Stimulated activated naive CD8-positive, alpha-beta T cell treated with anti-CD3 and anti-CD28 coated beads, Interleukin-15, Interleukin-2, amounts not matched to agents 100 ng/mL and 50 ng/mL, for 24 hours (primary cell): ENCODE data around the gene GPC2.
"Not testable (repeated sequence)": the region's sequence is repeated elsewhere in the genome, so short reads cannot be mapped to it uniquely, and the experiment has no call there.

Experiments used
- H3K27ac Mint-ChIP-seq: one replicate; pipeline ENCODE4 v1.8.0; 2021; ENCODE audit warnings: mild to moderate bottlenecking, mixed read lengths
- H3K27me3 Mint-ChIP-seq: one replicate; pipeline ENCODE4 v1.8.0; 2021; ENCODE audit warnings: mixed read lengths
- H3K36me3 Mint-ChIP-seq: one replicate; pipeline ENCODE4 v1.8.0; 2021; ENCODE audit warnings: low read depth, mixed read lengths
- H3K4me1 Mint-ChIP-seq: one replicate; pipeline ENCODE4 v1.8.0; 2021; ENCODE audit warnings: low read depth, mixed read lengths
- H3K4me3 Mint-ChIP-seq: one replicate; pipeline ENCODE4 v1.8.0; 2021; ENCODE audit warnings: mild to moderate bottlenecking, mixed read lengths
- H3K9me3 Mint-ChIP-seq: one replicate; pipeline ENCODE4 v1.8.0; 2021; ENCODE audit warnings: mixed read lengths

Gene GPC2

DNA sequence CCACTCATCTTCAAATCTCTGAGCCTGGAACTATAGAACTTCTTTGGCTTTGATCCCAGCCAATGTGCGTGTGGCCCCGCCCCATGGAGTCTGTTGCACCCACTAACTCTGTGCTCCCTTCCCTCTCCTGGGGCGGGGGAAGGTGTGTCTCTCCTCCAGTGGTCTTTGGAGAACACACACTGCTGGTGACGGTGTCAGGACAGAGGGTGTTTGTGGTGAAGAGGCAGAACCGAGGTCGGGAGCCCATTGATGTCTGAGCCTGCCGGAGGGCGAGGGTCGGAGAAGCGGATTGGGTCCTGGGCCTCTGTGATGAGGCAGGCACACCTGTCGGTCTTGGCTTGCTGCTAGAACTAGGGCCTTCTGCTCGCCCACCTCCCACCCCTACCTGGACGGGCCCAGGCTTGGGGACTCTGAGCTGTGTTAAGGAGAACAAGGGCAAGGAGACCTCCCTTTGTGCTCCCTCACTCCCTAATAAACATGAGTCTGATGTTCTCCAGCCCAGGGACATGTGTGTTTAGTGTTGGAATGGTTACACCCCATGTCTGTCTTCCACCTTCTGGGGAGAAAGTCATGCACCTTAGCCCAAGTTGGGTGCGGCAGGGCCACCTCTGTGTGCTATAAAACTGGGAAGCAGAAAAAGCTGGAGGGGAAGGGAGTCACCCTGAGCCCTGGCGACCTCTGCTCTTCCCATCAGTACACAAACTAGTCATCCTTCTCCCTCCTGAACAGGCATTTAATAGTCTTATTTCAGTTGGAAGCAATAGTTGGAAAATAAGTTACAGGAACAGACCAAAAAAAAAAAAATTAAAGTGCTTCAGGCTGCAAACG, 23.3 kb downstream of the GPC2 start:
- peaks cover 64% of the 10 kb centered on the region for H3K4me1 Mint-ChIP-seq
- H3K27ac Mint-ChIP-seq: peak overlapping the region; percentile 29
- no peak overlapping the region for H3K4me3 Mint-ChIP-seq
- H3K27me3 Mint-ChIP-seq: no peaks in the 10 kb centered on the region
- peaks cover 44% of the 10 kb centered on the region for H3K36me3 Mint-ChIP-seq
- no peaks in the 10 kb centered on the region for H3K9me3 Mint-ChIP-seq

GRCh38 chr7:100152937-100153666, 24.1 kb downstream of the GPC2 start:
- Mint-ChIP-seq H3K27ac (peak overlapping the region; percentile 29), H3K4me3 (no peak overlapping the region), H3K4me1 (peaks cover 69% of the 10 kb centered on the region), H3K27me3 (no peaks in the 10 kb centered on the region), H3K36me3 (peaks cover 44% of the 10 kb centered on the region), H3K9me3 (no peaks in the 10 kb centered on the region)

DNA sequence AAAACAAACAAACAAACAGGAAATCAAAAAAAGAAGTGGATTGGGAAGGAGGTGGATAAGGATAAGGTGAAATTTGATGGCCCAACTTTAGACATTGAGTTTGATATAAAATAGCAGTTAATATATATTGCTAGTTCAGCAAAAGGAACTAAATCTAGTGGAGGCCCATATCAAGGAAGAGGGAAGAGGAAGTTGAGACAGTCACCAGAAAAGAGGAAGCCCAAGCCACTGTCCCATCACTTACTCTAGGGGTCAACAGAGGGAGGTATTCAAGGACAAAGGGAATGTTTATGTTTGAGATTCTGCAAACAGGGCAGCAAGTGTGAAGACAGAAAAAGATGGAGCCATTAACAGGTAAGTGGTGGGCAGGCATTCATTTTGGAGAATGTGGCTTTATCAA, 24.8 kb downstream of the GPC2 start:
- Mint-ChIP-seq H3K27ac (peak overlapping the region; percentile 83), H3K27me3 (no peaks in the 10 kb centered on the region), H3K4me3 (no peak overlapping the region), H3K4me1 (peaks cover 69% of the 10 kb centered on the region), H3K36me3 (peaks cover 41% of the 10 kb centered on the region), H3K9me3 (no peaks in the 10 kb centered on the region)

GRCh38 chr7:100148559-100149328, 28.4 kb downstream of the GPC2 start, which contains the start of gene LAMTOR4:
Gene LAMTOR4, plus strand, starts transcription at chr7:100148918. Its CDS starts 55 bp downstream, at chr7:100148973.
- Mint-ChIP-seq H3K27ac (peak within 1 kb of the TSS; percentile 96), H3K27me3 (no peaks in the 10 kb centered on the region), H3K9me3 (no peaks in the 10 kb centered on the region), H3K36me3 (peaks cover 23% of the 10 kb centered on the region), H3K4me1 (peaks cover 43% of the 10 kb centered on the region), H3K4me3 (peak within 1 kb of the TSS; percentile 97)

- peak overlapping the region; percentile 96 for H3K27ac Mint-ChIP-seq
- H3K4me1 Mint-ChIP-seq: peaks cover 41% of the 10 kb centered on the region
- H3K9me3 Mint-ChIP-seq: no peaks in the 10 kb centered on the region
- no peaks in the 10 kb centered on the region for H3K27me3 Mint-ChIP-seq
- H3K4me3 Mint-ChIP-seq: peak overlapping the region; percentile 97
- H3K36me3 Mint-ChIP-seq: peaks cover 23% of the 10 kb centered on the region
Measured at GRCh38 chr7:100148225-100148558, 29.0 kb downstream of the GPC2 start.

DNA sequence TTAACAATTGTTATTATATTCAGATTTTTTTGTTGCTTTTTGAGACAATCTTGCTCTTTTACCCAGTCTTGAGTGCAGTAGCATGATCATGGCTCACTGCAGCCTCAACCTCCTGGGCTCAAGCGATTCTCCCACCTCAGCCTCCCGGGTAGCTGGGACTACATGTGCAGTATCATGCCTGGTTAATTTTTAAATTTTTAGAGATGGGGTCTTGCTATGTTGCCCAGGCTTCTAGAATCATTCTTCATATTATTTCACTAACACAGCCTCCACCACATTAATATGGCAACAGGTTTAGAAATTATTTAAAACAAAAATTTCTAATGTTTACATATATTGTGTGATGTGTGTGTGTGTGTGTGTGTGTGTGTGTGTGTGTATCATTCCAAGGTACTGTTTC, 29.9 kb downstream of the GPC2 start:
- Mint-ChIP-seq H3K4me3 (no peak overlapping the region), H3K4me1 (peaks cover 36% of the 10 kb centered on the region), H3K9me3 (no peaks in the 10 kb centered on the region), H3K27ac (no peak overlapping the region), H3K27me3 (no peaks in the 10 kb centered on the region), H3K36me3 (peaks cover 14% of the 10 kb centered on the region)

- H3K4me1 Mint-ChIP-seq: peaks cover 32% of the 10 kb centered on the region
- not testable (repeated sequence) for H3K4me3 Mint-ChIP-seq, H3K27ac Mint-ChIP-seq, H3K36me3 Mint-ChIP-seq, H3K27me3 Mint-ChIP-seq, H3K9me3 Mint-ChIP-seq
Measured at GRCh38 chr7:100146350-100146749, 30.8 kb downstream of the GPC2 start.

- no peak overlapping the region for H3K27ac Mint-ChIP-seq
- H3K4me1 Mint-ChIP-seq: peaks cover 21% of the 10 kb centered on the region
- H3K36me3 Mint-ChIP-seq: no peaks in the 10 kb centered on the region
- no peak overlapping the region for H3K4me3 Mint-ChIP-seq
- no peaks in the 10 kb centered on the region for H3K27me3 Mint-ChIP-seq
- no peaks in the 10 kb centered on the region for H3K9me3 Mint-ChIP-seq
Measured at GRCh38 chr7:100142461-100142860, 34.7 kb downstream of the GPC2 start.

- Mint-ChIP-seq H3K36me3 (no peaks in the 10 kb centered on the region), H3K9me3 (no peaks in the 10 kb centered on the region), H3K27me3 (no peaks in the 10 kb centered on the region), H3K4me3 (no peak overlapping the region), H3K4me1 (peaks cover 21% of the 10 kb centered on the region), H3K27ac (no peak overlapping the region)
Measured at GRCh38 chr7:100141555-100141949, 35.6 kb downstream of the GPC2 start.

DNA sequence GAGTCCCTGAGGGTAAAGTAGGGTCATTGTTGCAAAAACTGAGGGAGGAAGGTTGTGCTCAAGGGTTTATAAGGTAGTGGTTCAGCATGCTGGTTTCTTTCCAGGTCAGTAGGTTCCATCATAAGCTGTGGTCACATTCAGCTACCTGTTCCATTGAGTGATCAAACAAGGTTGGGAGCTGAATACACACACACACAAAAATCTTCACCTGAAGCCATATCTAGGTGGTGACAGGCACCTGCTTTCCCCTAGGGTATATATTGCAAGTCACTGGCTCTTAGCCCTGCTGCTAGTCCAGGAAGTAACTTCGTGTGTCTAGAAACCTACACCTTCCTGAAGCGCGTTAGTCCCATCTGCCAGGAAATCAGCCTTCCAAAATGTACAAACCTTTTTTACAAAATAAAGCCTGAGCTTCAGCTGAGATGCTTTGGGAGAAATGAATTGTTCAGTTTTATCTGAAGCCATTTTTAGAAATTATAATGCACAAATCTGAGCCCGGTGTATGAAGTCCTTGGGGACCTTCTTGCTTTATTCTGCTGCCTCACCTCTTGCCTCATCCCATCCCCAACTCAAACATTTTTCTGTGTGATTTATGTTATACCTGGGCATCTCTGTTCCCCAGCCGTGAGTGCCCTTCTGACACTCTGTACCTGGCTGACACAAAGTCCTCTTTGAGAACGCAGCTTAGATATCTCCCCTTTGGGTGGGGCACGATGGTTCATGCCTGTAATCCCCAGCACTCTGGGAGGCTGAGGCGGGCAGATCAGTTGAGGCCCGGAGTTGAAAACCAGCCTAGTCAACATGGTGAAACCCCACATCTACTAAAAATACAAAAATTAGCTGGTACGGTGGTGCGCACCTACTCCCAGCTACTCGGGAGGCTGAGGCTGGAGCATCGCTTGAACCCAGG, 39.1 kb downstream of the GPC2 start:
- peaks cover 21% of the 10 kb centered on the region for H3K4me1 Mint-ChIP-seq
- H3K9me3 Mint-ChIP-seq: no peaks in the 10 kb centered on the region
- H3K27ac Mint-ChIP-seq: peak overlapping the region; percentile 31
- H3K36me3 Mint-ChIP-seq: no peaks in the 10 kb centered on the region
- no peak overlapping the region for H3K4me3 Mint-ChIP-seq
- H3K27me3 Mint-ChIP-seq: no peaks in the 10 kb centered on the region

GRCh38 chr7:100132697-100133151, 44.5 kb downstream of the GPC2 start:
- no peaks in the 10 kb centered on the region for H3K27me3 Mint-ChIP-seq
- no peaks in the 10 kb centered on the region for H3K36me3 Mint-ChIP-seq
- H3K27ac Mint-ChIP-seq: no peak overlapping the region
- H3K9me3 Mint-ChIP-seq: no peaks in the 10 kb centered on the region
- no peak overlapping the region for H3K4me3 Mint-ChIP-seq
- peaks cover 23% of the 10 kb centered on the region for H3K4me1 Mint-ChIP-seq

DNA sequence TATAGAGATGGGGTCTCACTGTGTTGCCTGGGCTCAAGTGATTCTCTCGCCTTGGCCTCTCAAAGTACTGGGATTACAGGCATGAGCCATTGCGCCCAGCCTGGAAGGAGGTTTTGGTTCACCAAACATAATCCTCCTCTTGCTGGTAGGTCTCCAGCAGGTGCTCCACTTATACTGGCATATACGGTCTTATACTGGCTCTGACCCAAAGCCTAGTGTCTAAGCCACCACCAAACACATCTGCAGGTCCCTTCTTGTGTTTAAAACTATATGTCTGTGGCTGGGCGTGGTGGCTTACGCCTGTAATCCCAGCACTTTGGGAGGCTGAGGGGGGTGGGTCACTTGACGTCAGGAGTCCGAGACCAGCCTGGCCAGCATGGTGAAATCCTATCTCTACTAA, 45.1 kb downstream of the GPC2 start:
- Mint-ChIP-seq H3K27ac (no peak overlapping the region), H3K4me3 (no peak overlapping the region), H3K4me1 (peaks cover 21% of the 10 kb centered on the region), H3K9me3 (no peaks in the 10 kb centered on the region), H3K36me3 (no peaks in the 10 kb centered on the region), H3K27me3 (no peaks in the 10 kb centered on the region)

GRCh38 chr7:100130608-100131453, 46.4 kb downstream of the GPC2 start:
- no peaks in the 10 kb centered on the region for H3K9me3 Mint-ChIP-seq
- no peak overlapping the region for H3K27ac Mint-ChIP-seq
- no peaks in the 10 kb centered on the region for H3K27me3 Mint-ChIP-seq
- H3K36me3 Mint-ChIP-seq: no peaks in the 10 kb centered on the region
- no peak overlapping the region for H3K4me3 Mint-ChIP-seq
- H3K4me1 Mint-ChIP-seq: peaks cover 31% of the 10 kb centered on the region
